Neural progenitor cell (in vitro differentiated cells): ENCODE results near the gene SARDH.

Source experiments
- CTCF ChIP-seq: fragments of 200-600 bp; sonication (generic); IDR thresholded peaks from 2 replicates; pipeline ENCODE4 v1.5.1; 2017; ENCODE audit warnings: antibody characterized with exemption, mild to moderate bottlenecking
- EZH2 ChIP-seq: fragments of 200-600 bp; sonication (generic); IDR thresholded peaks from 2 replicates; pipeline ENCODE4 v1.6.1; 2017; ENCODE audit warnings: antibody characterized with exemption, mild to moderate bottlenecking, moderate library complexity

DNA sequence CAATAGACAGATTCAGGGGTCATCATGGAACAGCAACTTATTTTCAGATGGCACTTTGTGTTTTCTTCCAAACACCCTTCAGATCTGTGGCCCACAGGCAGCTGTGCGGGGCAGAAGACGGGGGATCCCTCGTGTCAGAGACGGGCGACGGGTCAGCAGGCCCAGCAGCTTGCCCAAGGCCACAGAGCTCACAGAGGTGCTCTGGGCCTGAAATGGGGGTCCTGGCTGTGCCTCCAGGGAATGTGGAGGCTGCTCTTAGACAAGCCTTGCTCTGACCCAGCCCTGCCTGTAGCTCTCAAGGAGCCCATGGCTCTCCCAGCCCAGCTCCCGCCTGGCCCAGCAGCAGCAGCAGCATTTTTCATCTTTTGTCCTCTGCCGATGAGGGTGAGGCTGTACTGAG is 40.9 kb upstream of the SARDH start:
- TF ChIP-seq CTCF, result no peak
- TF ChIP-seq EZH2, result no peak
